ENCODE measurements around the gene CCDC194.

- TF ChIP-seq, protein P1, sequence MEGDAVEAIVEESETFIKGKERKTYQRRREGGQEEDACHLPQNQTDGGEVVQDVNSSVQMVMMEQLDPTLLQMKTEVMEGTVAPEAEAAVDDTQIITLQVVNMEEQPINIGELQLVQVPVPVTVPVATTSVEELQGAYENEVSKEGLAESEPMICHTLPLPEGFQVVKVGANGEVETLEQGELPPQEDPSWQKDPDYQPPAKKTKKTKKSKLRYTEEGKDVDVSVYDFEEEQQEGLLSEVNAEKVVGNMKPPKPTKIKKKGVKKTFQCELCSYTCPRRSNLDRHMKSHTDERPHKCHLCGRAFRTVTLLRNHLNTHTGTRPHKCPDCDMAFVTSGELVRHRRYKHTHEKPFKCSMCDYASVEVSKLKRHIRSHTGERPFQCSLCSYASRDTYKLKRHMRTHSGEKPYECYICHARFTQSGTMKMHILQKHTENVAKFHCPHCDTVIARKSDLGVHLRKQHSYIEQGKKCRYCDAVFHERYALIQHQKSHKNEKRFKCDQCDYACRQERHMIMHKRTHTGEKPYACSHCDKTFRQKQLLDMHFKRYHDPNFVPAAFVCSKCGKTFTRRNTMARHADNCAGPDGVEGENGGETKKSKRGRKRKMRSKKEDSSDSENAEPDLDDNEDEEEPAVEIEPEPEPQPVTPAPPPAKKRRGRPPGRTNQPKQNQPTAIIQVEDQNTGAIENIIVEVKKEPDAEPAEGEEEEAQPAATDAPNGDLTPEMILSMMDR (IDR thresholded peaks at IDR 0.05; ENCODE audit: poor library complexity) = no peak
- no peak for TF ChIP-seq EZH2phosphoT487 (IDR thresholded peaks at IDR 0.05; ENCODE audit: low read depth, severe bottlenecking, unreplicated experiment)
These were observed 52.6 kb downstream of the CCDC194 start for GRCh38 chr19:17341386-17341785.
